Upper lobe of right lung (tissue), 1 donor: ENCODE data around the gene C1orf216. TPM values are rescaled to one million over a fixed set of nuclear protein-coding genes. Genes with fewer than 3 reads are reported as not detected.
"Not testable (repeated sequence)": the region's sequence is repeated elsewhere in the genome, so short reads cannot be mapped to it uniquely, and the experiment has no call there.

Experiments
- ATAC-seq: fragments of 200-7000 bp; cut with Tn5 transposase; one replicate; pipeline ENCODE4 v1.9.1; 2020; ENCODE audit warnings: mild to moderate bottlenecking, moderate library complexity
- DNase-seq: peaks from one replicate; pipeline ENCODE4 v3.0.0-alpha.2; 2020
- H3K27ac ChIP-seq: fragments of 200-600 bp; one replicate; pipeline ENCODE4 v1.8.0; 2022
- H3K27me3 ChIP-seq: fragments of 200-600 bp; one replicate; pipeline ENCODE4 v1.8.0; 2022; ENCODE audit warnings: mild to moderate bottlenecking
- H3K36me3 ChIP-seq: fragments of 200-600 bp; one replicate; pipeline ENCODE4 v1.8.0; 2022
- H3K4me1 ChIP-seq: fragments of 200-600 bp; one replicate; pipeline ENCODE4 v1.8.0; 2022
- H3K4me3 ChIP-seq: fragments of 200-600 bp; one replicate; pipeline ENCODE4 v1.8.0; 2022; ENCODE audit warnings: mild to moderate bottlenecking
- H3K9me3 ChIP-seq: fragments of 200-600 bp; one replicate; pipeline ENCODE4 v1.8.0; 2022
- CTCF ChIP-seq: fragments of 200-600 bp; IDR thresholded peaks from one replicate; pipeline ENCODE4 v1.8.0; 2022; ENCODE audit warnings: antibody characterized with exemption
- intact Hi-C: fragments of 100-400 bp; cut with DNase I; formaldehyde crosslinking; loops from one replicate; pipeline ENCODE4 v1.11.0; 2022
- total RNA-seq: library from RNA; stranded (reverse); fragmentation: NEBNext Ultra II Directional; extraction: Animal tissue kit (Norgen Biotek cat#: 25700); gene quantifications from one replicate; pipeline ENCODE4 v1.2.1, GENCODE V29; 2021
- donor health status: DM: no; HTN: yes; CAD: no; lungs with severe emphysema.

Gene C1orf216
- total RNA-seq, 1 donor from 2014 or later: 13.9 TPM

DNA sequence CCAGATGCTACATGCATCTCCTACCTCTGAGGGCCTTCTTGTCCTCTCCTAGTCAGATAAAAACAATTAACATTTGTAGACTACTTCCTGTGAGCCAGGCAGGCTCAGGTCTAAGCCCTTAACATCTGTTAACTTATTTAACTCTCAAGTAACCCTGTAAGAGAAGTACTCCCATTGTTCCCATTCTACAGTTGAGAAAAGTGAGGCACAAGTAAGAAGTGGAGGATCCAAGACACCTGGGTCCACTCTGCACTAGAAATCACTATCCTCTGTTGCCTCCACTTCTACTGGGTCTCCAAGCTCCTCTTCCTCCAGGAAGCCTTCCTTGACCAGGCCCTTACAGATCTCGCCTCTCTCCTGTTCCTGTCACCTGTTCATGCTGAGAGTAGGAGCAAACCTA lies 9.7 kb downstream of the C1orf216 start:
- TF ChIP-seq CTCF: no peak
- H3K4me1 ChIP-seq: no peaks in the 10 kb centered on the region
- no peak for DNase-seq
- no peak for ATAC-seq
- H3K9me3 ChIP-seq: no peaks in the 10 kb centered on the region
- H3K27me3 ChIP-seq: peaks cover 32% of the 10 kb centered on the region
- intact Hi-C loops: no loop called here
- H3K27ac ChIP-seq: no peak overlapping the region
- no peak overlapping the region for H3K4me3 ChIP-seq
- H3K36me3 ChIP-seq: no peaks in the 10 kb centered on the region

- Histone ChIP-seq H3K9me3 (no peaks in the 10 kb centered on the region), H3K36me3 (no peaks in the 10 kb centered on the region), H3K27me3 (peaks cover 32% of the 10 kb centered on the region), H3K4me3 (peak overlapping the region; percentile 45), H3K4me1 (no peaks in the 10 kb centered on the region), H3K27ac (no peak overlapping the region)
- DNase-seq (no peak), ATAC-seq (peak; percentile 6)
- intact Hi-C loops: no loop called here
- TF ChIP-seq CTCF: no peak
These were observed 10.2 kb downstream of the C1orf216 start for GRCh38 chr1:35708441-35708921.

GRCh38 chr1:35707601-35708440 lies 10.9 kb downstream of the C1orf216 start:
- peak; percentile 61 for ATAC-seq
- TF ChIP-seq CTCF: no peak
- Histone ChIP-seq H3K27me3 (peaks cover 37% of the 10 kb centered on the region), H3K9me3 (no peaks in the 10 kb centered on the region), H3K27ac (no peak overlapping the region), H3K4me3 (peak overlapping the region; percentile 45), H3K36me3 (no peaks in the 10 kb centered on the region), H3K4me1 (no peaks in the 10 kb centered on the region)
- intact Hi-C loops: no loop called here
- no peak for DNase-seq

DNA sequence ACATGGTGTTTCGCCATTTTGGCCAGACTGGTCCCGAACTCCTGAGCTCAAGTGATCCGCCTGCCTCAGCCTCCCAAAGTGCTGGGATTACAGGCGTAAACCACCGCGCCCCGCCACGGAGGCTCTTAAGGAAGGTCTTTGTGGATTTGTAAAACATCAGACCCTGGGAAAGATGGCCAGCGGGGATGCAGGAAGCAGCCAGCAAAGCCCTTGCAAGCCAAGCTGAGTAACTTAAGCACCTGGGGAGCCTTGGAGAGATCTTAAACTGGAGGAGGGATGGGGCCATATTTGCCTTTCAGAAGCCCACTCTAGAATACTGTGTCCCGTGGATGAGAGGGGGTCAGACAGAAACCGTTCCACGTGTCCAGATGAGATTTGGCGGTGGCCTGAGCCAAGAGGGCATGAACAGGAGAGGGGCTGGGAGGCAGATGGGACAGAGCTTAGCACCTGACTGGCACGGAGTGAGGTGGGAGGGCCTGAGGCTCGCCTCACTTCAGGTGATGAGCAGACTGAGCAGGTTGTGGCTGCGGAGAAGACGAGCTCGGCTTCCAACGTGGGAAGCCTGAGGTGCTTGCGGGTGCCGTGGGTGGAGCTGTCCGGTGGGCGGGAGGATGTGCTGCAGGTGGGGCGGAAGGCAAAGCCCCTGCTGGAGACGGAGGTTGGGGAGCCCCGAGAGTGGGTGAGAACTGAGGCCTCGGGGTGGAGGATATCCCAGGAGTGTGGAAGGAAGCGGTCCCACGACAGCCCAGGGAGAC lies 11.7 kb downstream of the C1orf216 start:
- Histone ChIP-seq H3K9me3 (no peaks in the 10 kb centered on the region), H3K27ac (no peak overlapping the region), H3K36me3 (no peaks in the 10 kb centered on the region), H3K27me3 (peaks cover 43% of the 10 kb centered on the region), H3K4me3 (peak overlapping the region; percentile 45), H3K4me1 (no peaks in the 10 kb centered on the region)
- TF ChIP-seq CTCF: no peak
- ATAC-seq: peak; percentile 8
- DNase-seq: no peak
- intact Hi-C loops: no loop called here

DNA sequence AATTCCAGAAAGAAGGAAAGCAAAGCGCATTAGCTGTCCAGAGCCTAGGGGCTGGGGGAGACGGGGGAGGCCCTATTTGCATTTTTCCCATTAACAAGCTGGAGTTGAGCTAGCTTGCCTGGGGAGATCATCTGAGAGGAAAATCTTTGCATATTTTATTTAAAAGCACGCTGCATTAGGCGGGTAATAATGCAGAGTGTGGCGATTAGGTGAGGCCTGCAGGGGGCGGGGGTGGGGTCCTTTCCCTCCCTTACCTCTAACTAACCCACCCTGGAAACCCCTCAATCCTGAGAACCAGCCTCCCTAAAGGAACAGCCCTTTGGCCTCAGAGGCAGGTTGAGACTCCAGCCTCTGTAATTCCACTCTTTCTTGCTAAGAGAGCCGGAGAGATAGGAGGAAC lies 16.2 kb downstream of the C1orf216 start:
- no peak for DNase-seq
- no peak for TF ChIP-seq CTCF
- Histone ChIP-seq H3K4me3 (no peak overlapping the region), H3K27ac (no peak overlapping the region), H3K4me1 (no peaks in the 10 kb centered on the region), H3K27me3 (peaks cover 61% of the 10 kb centered on the region), H3K36me3 (no peaks in the 10 kb centered on the region), H3K9me3 (no peaks in the 10 kb centered on the region)
- intact Hi-C loops: no loop called here
- ATAC-seq: no peak

DNA sequence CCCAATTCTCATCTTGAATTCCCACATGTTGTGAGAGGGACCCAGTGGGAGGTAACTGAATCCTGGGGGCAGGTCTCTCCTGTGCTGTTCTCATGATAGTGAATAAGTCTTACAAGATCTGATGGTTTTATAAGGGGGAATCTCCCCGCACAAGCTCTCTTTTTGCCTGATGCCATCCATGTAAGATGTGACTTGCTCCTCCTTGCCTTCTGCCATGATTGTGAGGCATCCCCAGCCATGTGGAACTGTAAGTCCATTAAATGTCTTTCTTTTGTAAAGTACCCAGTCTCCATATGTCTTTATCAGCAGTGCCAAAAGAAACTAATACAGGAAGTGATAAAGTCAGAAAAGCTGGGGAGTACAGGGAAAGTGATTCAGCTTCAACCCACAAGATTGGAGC lies 19.5 kb downstream of the C1orf216 start:
- DNase-seq, H3K27ac ChIP-seq, H3K36me3 ChIP-seq, H3K9me3 ChIP-seq, H3K4me1 ChIP-seq, ATAC-seq, H3K4me3 ChIP-seq, intact Hi-C loops: not testable (repeated sequence)
- H3K27me3 ChIP-seq: peaks cover 55% of the 10 kb centered on the region
